Measurements from ENCODE around the gene SCYL1.
A peak's percentile ranks its signal among the peaks of the same experiment; 100 is the strongest.

The SCYL1 gene

DNA sequence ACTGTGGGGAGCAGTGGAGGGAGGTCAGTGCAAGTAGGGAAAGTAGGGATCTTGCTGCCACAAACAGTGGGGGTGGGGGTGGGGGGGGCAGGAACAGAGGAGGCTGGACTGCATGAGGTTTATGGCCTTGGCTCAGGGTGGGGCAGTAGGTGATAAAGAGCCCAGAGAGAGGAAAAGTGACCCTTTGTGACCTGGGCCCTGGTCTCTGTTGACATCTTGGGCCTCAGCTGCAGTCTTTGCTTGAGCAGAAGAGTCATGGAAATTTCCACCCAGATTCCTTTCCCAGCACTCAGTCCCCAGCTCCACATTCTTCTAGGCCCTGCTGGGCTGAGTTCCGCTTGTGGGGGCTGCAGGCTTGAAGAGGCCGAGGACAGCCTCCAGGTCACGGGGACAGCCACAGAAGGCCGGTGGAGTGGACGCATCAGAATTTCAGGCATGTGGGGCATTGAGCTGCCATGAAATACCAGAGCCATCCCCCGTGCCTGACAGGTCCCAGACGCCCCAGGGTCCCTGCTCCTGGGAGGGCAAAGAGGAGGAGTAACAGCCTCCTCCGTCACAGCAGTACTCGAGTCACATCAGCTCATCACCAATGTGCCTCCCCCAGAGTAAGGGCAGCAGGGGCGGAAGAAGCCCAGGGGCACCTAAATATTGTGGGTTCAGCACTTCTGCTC is 35.7 kb upstream of the SCYL1 start:
- no peak; the same call in 1 of the 2 replicates for TF ChIP-seq POLR2A (IDR thresholded peaks at IDR 0.05; ENCODE audit: low read depth, low read length)
- FAIRE-seq (no peak), DNase-seq (ENCODE audit: insufficient read length, low spot score) (no peak)

DNA sequence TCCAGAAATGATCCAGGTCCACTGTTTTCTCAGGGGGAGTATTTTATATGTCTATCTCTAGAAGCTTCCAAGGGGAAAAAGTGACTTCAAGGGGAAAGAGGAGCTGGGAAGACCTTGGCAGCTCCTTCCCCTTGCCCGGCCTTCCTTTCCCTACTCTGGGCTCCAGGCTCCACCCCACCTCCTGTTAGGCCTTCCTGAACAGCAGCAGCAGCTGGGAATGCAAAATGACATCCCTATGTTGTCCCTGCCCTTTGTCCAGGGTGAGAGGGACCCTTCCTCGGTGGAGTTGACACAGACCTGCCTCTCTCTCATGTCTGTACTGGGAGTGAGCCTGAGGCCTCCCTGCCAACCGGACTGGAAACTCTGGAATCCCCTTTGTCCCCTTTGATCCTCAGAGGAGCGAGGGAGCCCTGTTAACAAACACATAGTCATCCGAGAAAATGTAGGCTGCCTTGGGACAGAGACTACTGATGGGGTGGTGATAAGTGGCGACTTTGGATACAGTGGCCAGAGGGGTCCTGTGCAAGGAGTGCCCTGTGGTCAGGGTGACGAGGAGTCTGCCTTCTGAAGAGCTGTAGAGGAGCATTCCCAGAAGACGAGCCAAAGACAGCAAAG is 35.1 kb upstream of the SCYL1 start:
- FAIRE-seq (no peak), DNase-seq (ENCODE audit: insufficient read length, low spot score) (no peak)
- TF ChIP-seq POLR2A (IDR thresholded peaks at IDR 0.05; ENCODE audit: low read depth, low read length) = no peak; the same call in 1 of the 2 replicates

DNA sequence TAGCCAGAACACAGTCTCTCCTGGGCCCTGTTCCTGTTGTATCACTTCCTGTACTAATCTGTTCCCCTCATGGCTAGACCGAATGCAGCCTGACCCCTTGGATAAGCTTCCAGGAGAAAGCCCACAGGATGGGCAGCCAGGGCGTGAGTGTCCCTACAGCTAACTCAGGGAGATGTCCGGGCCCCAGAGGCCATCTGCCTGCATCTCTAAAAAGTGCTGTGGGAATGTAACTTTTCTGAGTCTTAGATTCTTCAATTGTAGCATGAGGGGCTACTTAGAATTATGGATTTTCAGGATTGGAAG is 33.8 kb upstream of the SCYL1 start:
- no peak for TF ChIP-seq POLR2A (IDR thresholded peaks at IDR 0.05; ENCODE audit: low read depth, low read length)
- no peak for DNase-seq (ENCODE audit: insufficient read length, low spot score)
- FAIRE-seq = no peak

DNA sequence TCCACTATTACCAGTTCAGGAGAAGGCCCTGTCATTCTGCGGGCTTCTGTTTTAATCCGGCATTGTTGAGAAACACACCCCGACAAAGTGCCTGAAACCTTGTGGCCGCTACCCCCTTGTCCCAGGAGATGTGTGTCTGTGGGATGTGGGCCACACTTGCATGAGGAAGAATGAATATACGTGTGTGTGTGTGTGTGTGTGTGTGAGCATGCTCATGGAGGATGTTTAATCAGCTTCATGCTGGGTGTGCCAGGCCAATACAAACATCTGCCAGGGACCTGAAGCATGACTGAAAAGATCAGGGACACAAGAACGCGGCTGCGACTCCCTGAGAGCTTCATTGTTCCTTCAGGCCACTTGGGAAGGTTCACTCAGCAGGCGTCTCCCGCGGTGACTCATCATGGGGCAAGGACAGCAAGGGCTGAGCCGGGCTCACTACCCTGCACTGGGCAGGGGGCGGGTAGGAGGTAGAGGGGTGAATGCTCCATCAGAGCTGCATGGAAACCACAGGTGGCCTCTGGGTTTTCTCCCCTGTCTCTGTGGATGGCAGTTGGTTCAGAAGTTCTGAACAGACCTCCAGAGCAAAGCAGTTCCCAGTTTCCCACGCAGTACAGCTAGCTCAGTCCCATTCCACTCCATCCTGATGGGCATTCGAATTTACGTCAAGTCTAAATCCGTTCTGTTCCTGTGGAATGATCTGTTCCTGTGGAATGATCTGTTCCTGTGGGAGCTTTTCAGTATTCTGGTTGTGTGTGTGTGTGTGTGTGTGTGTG is 33.1 kb upstream of the SCYL1 start:
- 0 out of 2 replicates have a peak, but pooled peaks have one; percentile 25 for TF ChIP-seq POLR2A (IDR thresholded peaks at IDR 0.05; ENCODE audit: low read depth, low read length)
- DNase-seq (ENCODE audit: insufficient read length, low spot score) (no peak), FAIRE-seq (no peak)

DNA sequence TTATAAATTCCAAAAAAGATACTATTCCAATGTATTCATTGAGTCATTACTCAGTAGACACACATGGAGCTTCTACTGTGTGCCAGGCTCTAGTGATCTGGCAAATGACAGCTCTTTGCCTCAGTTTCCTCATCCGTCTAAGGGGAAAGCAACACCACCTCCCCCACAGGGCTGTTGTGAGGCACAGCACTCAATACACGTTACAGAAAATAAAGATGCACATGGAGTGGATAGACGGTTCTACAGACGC is 32.6 kb upstream of the SCYL1 start:
- FAIRE-seq = no peak

DNA sequence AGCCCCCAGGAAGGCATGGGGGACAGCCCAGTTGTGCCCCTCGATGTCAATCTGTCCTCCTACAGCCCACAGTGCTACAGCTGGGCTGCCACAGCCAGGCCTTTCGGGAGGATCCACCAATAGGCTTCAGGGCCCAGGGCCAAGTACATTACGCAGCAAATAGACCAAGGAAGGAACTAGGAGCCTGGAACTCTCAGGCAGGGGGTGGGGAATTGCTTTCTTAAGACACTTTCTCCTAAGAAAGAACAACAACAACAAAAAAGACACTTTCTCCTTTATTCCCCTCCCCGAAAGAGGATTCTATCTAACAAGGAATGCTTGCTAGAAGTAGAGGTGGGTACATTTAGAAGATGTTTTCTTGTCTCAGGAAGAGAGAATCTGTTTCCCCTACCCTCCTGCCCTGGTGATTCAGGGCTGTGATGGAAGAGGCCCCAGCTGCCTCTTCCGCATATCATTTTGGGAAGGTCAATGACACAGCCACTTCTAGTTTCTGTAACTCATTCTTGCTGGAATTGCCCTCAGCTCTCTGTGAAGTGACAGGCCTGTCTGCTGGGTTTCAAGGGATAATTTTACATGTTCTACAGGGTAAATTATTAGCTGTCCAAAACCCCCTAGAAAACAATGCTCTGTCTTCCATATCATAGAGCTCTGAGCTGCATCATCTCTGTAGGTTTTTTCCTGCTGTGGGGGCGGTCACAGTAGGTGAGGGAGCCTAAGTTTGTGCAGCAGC is 32.1 kb upstream of the SCYL1 start:
- peak; percentile 40 for TF ChIP-seq POLR2A (IDR thresholded peaks at IDR 0.05; ENCODE audit: low read depth, low read length)
- FAIRE-seq (no peak), DNase-seq (ENCODE audit: insufficient read length, low spot score) (no peak)

More for the DNA sequence above, 32.6 kb upstream of the SCYL1 start:
- TF ChIP-seq POLR2A (IDR thresholded peaks at IDR 0.05; ENCODE audit: low read depth, low read length) = no peak
- DNase-seq (ENCODE audit: insufficient read length, low spot score) = no peak

DNA sequence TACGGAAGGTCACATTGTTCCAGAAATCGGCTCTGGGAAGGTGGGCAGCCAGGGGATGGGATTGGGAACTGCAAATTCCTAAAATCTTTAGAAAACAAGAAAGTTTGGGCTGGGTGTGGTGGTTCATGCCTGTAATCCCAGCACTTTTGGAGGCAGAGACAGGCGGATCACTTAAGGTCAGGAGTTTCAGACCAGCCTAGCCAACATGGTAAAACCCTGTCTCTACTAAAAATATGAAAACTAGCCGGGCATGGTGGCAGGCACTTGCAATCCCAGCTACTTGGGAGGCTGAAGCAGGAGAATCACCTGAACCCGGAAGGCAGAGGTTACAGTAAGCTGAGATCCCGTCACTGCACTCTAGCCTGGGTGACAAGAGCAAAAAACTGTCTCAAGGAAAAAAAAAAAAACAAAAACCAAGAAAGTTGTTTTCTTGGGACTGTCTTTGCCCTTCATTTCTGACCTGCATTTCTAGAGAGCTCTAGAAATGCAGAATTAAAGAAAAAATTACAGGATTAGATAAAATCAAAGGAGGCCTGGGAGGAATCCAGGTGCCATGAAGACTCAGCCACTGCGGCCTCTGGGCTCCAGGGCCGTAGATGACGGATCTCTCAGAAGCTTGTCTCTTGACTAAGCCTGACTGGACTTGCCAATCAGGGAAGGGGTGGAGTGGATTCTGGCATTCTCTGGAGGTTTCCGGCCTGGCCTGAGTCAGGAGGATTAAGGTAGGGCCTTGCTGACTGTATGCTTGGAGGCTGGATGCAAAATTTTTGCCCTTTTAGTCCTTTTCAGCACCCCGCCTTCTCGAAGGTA is 31.3 kb upstream of the SCYL1 start:
- FAIRE-seq = no peak
- peak; percentile 38; the same call in 1 of the 2 replicates for TF ChIP-seq POLR2A (IDR thresholded peaks at IDR 0.05; ENCODE audit: low read depth, low read length)
- DNase-seq (ENCODE audit: insufficient read length, low spot score) = no peak

DNA sequence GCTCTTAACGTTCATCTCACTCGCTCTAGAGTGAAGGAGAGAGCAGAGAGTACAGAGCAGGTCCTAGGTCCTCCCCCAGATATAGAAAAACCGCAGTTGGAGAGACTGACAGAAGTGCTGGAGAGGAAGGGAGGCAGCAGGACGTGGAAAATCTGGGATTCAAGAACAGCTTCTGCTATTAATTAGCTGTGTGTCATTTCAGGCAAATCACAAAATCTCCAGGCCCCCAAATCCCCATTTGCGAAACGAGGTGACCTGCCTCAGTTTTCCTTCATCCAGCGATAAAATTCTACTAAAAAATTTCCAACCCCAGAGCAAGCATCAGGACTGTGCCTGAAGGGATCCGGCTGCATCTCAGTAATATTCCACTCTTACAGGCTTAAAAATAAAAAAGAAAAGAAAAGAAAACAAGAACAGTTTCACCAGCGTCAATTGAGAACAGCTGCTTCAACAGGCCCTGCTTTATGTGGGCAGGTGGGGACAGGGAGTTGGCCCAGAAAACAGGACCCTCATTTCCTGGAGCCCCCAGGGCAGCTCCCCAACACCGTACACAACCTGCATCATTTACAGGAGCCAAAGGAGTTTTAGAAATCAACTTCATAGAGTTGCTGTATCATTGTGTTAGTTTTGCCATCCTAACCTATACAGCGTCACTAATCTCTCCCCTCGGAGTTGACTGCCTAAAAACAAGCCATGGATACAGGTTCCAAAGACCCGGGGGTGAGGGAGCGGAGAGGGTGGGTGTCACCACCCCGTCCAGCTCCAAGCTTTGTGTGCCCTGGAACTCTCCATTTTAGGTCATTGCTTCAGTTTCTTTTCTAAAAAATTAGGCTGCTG is 28.4 kb upstream of the SCYL1 start:
- FAIRE-seq (no peak), DNase-seq (ENCODE audit: insufficient read length, low spot score) (no peak)
- no peak for TF ChIP-seq POLR2A (IDR thresholded peaks at IDR 0.05; ENCODE audit: low read depth, low read length)

DNA sequence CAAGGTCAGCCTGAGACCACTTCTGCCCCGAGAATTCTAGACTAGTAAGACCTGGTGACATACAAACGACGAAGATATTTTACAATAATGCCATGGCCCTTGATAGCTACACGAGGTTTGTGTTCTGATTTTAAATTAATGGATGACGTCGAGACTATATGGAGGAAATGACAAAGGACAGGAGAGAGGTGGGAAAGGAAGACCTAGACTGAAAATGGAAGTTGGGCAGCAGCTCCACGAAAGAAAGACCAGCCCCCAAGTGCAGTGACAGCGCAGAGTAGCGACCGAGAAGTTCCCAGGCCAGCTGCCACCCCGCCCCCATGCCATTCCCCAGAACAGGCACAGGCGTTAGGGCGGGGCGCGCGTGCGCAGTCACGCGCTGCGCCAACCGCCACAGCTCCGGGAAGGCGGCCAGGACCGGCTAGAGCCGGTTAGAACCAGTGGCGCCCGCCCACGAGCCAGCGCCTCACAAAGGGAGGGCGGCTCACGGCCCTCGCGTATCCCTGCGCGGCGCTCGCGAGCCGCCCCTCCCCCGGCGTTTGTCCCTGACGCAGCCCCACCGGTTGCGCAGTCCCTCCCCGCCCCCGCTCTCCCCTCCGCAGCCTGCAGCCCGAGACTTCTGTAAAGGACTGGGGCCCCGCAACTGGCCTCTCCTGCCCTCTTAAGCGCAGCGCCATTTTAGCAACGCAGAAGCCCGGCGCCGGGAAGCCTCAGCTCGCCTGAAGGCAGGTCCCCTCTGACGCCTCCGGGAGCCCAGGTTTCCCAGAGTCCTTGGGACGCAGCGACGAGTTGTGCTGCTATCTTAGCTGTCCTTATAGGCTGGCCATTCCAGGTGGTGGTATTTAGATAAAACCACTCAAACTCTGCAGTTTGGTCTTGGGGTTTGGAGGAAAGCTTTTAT is 27.5 kb upstream of the SCYL1 start:
- FAIRE-seq (no peak), DNase-seq (ENCODE audit: insufficient read length, low spot score) (no peak)

DNA sequence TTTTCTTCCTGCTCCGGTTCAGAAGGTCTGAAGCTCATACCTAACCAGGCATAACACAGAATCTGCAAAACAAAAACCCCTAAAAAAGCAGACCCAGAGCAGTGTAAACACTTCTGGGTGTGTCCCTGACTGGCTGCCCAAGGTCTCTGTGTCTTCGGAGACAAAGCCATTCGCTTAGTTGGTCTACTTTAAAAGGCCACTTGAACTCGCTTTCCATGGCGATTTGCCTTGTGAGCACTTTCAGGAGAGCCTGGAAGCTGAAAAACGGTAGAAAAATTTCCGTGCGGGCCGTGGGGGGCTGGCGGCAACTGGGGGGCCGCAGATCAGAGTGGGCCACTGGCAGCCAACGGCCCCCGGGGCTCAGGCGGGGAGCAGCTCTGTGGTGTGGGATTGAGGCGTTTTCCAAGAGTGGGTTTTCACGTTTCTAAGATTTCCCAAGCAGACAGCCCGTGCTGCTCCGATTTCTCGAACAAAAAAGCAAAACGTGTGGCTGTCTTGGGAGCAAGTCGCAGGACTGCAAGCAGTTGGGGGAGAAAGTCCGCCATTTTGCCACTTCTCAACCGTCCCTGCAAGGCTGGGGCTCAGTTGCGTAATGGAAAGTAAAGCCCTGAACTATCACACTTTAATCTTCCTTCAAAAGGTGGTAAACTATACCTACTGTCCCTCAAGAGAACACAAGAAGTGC is 26.7 kb upstream of the SCYL1 start:
- DNase-seq (ENCODE audit: insufficient read length, low spot score) (no peak), FAIRE-seq (no peak)
- TF ChIP-seq POLR2A (IDR thresholded peaks at IDR 0.05; ENCODE audit: low read depth, low read length) = peak; percentile 36; the same call in 1 of the 2 replicates

More for the DNA sequence above, 27.5 kb upstream of the SCYL1 start:
- no peak; the same call in none of the 2 replicates for TF ChIP-seq POLR2A (IDR thresholded peaks at IDR 0.05; ENCODE audit: low read depth, low read length)

DNA sequence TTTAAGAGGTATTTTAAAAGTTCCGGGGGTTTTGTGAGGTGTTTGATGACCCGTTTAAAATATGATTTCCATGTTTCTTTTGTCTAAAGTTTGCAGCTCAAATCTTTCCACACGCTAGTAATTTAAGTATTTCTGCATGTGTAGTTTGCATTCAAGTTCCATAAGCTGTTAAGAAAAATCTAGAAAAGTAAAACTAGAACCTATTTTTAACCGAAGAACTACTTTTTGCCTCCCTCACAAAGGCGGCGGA is 26.2 kb upstream of the SCYL1 start:
- DNase-seq (ENCODE audit: insufficient read length, low spot score) (no peak), FAIRE-seq (no peak)
- TF ChIP-seq POLR2A (IDR thresholded peaks at IDR 0.05; ENCODE audit: low read depth, low read length) = no peak

Measured in H54 (cell line).